Measurements from ENCODE around the gene FKBP5. TPM values are rescaled to one million over a fixed set of nuclear protein-coding genes. Genes with fewer than 3 reads are reported as not detected.

Gene FKBP5
- total and polyA plus RNA-seq, 2 of the 4 experiments (the other 2 are of a cell fraction), result 6.8 to 7.0 TPM

GRCh38 chr6:35662999-35663398, 25.7 kb downstream of the FKBP5 start:
- H3K27me3 ChIP-seq (ENCODE audit: control insufficient read depth, insufficient read depth, low read length), result no peaks in the 10 kb centered on the region
- intact Hi-C loops (cut with micrococcal nuclease) (no loop called here), in situ Hi-C loops (cut with MboI; ENCODE audit: low sequenced_read_pairs) (no loop called here), dilution Hi-C loops (cut with HindIII; ENCODE audit: low sequenced_read_pairs, unreplicated experiment) (no loop called here)
- H3K4me2 ChIP-seq (ENCODE audit: low read depth, low read length), result peak overlapping the region; percentile 77
- peak overlapping the region; percentile 87 for H2BK20ac ChIP-seq (ENCODE audit: low read depth, low read length)
- peak overlapping the region; percentile 75 for H2AK9ac ChIP-seq (replicated peaks; ENCODE audit: low read depth, low read length, poor library complexity)
- H3K56ac ChIP-seq (ENCODE audit: extremely low read depth, insufficient read depth, low read length), result peak overlapping the region; percentile 16; the same call in 1 of the 2 replicates
- peak overlapping the region; percentile 92 for H2BK120ac ChIP-seq (ENCODE audit: low read depth, low read length)
- POLR2A ChIA-PET (ENCODE audit: unreplicated experiment), result no interaction called here
- BruUV-seq (replicated peaks), result no TSS peak
- DNase-seq (peak; percentile 19), ATAC-seq (ENCODE audit: low read depth) (peak; percentile 31)
- peak overlapping the region; percentile 86 for H4K91ac ChIP-seq (ENCODE audit: insufficient read depth, low read depth, low read length)
- H2BK5ac ChIP-seq (ENCODE audit: low read depth, low read length, poor library complexity, severe bottlenecking), result peak overlapping the region; percentile 90
- H3K79me1 ChIP-seq (ENCODE audit: low read depth in 1 of 2, low read length in 2 of 2), result peaks cover 9 to 41% of the 10 kb centered on the region in 2 experiments
- peak overlapping the region; percentile 61 for H3K14ac ChIP-seq (replicated peaks; ENCODE audit: low read depth, low read length)
- H3K9ac ChIP-seq (ENCODE audit: low read depth, low read length), result no peak overlapping the region; the same call in 1 of the 2 replicates
- peak overlapping the region; percentile 90 for H3K18ac ChIP-seq (ENCODE audit: low read depth, low read length)
- no peaks in the 10 kb centered on the region for H4K20me1 ChIP-seq (ENCODE audit: insufficient read depth, low read length)
- peaks cover 8% of the 10 kb centered on the region for H3K9me1 ChIP-seq (ENCODE audit: insufficient read depth, low read length)
- peak overlapping the region; percentile 87 for H3K23ac ChIP-seq (ENCODE audit: low read depth, low read length)
- peak overlapping the region; percentile 92 for H2AFZ ChIP-seq (replicated peaks; ENCODE audit: low read length, poor library complexity)
- peak overlapping the region; percentile 26; the same call in 1 of the 2 replicates for H3K27ac ChIP-seq (ENCODE audit: insufficient read depth, low read length)
- no peaks in the 10 kb centered on the region for H3K36me3 ChIP-seq (ENCODE audit: control insufficient read depth, insufficient read depth, low read length)
- TF ChIP-seq USF2 (IDR thresholded peaks at IDR 0.05; ENCODE audit: low read depth, low read length), result no peak
- TF ChIP-seq ELK1 (IDR thresholded peaks at IDR 0.05; ENCODE audit: borderline replicate concordance, low read depth, low read length), result no peak
- no peak for TF ChIP-seq RFX5 (IDR thresholded peaks at IDR 0.05; ENCODE audit: low read depth, low read length)
- peak overlapping the region; percentile 94 for H2AK5ac ChIP-seq (ENCODE audit: low read depth, low read length)
- H4K5ac ChIP-seq (ENCODE audit: low read depth, low read length), result peak overlapping the region; percentile 96
- H3K4ac ChIP-seq (ENCODE audit: low read depth, low read length), result peak overlapping the region; percentile 82
- peak overlapping the region; percentile 99; the same call in 2 of the 3 replicates for H2BK15ac ChIP-seq (ENCODE audit: low read depth, low read length)
- peaks cover 15% of the 10 kb centered on the region for H3K4me1 ChIP-seq (ENCODE audit: control insufficient read depth, insufficient read depth, low read length)
- 78% methylated on average over 1 of the region's 7 CpGs; no CpG with 5 or more reads in 1 of the 2 experiments for WGBS, 2 experiments (ENCODE audit: extremely low coverage in 2 of 2, insufficient read length in 1 of 2)
- H3K4me3 ChIP-seq (ENCODE audit: insufficient read depth, low read depth, low read length), result no peak overlapping the region
- peak overlapping the region; percentile 67 to 87 for H4K8ac ChIP-seq (ENCODE audit: low read depth in 2 of 2, low read length in 2 of 2)
- no peaks in the 10 kb centered on the region for H3K9me3 ChIP-seq (ENCODE audit: control insufficient read depth, insufficient read depth, low read length)
- CTCF ChIA-PET, result no interaction called here
